Activated CD4-positive, alpha-beta T cell treated with anti-CD3 and anti-CD28 coated beads for 1 hour (primary cell): Measurements from ENCODE around the gene HSFX3.
"Not testable (repeated sequence)": the region's sequence is repeated elsewhere in the genome, so short reads cannot be mapped to it uniquely, and the experiment has no call there.

Experiments used
- DNase-seq: peaks from one replicate; pipeline ENCODE4 v3.0.0-alpha.2; 2020

Gene HSFX3

DNA sequence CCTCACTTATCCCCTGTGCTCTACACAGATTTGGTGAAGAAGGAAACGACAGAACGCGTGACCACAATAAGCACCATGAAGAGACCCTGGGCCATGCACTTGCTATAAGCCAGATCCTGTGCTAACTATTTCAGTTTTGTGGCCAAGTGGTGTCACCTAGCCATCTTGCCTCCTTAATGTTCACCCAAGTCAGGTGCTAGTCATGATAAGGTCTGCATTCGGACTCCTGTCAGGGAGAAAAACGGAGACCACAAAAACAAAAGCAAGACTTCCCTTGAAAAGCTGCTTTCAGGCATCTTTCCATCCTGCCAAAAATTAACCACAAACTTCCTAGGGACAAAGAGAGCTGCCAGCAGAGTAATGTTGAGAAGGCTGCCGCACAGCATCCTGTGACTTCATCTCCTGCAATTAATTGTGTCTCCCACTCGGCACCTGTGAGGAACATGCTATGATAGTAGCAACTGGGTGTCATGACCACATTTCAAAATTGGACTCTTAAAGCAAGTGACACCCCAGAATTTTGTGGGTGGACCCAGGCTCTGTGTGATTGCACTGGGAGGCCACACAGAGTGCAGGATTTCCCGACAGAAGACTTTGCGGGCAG is 35.8 kb downstream of the HSFX3 start:
- DNase-seq = no peak

- DNase-seq = no peak
Measured at GRCh38 chrX:149512225-149512885, 37.4 kb downstream of the HSFX3 start.

DNA sequence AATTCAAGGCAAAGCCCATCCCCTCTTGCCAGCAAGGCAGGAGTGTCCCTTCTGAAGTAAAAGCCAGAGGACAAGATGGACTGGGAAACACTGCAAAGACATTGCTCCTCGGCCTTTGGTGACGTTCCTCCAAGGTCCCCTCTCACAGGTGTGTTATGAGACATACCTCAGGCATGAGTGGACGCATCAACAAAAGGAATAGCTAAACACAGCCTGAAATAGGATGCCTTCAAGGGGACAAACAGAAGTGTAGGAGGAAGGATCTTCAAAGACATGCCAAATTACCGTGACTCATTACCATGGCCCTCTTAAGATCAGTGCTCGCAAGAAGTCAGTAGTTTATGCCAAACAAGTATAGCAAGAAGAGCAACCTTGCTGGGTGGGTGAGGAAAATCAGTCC is 38.6 kb downstream of the HSFX3 start:
- no peak for DNase-seq

- DNase-seq = no peak
Measured at GRCh38 chrX:149510386-149510785, 39.3 kb downstream of the HSFX3 start.

GRCh38 chrX:149508467-149508866 is 41.3 kb downstream of the HSFX3 start:
- DNase-seq = no peak

- no peak for DNase-seq
Measured at GRCh38 chrX:149506349-149506748, 43.4 kb downstream of the HSFX3 start.

- DNase-seq = no peak
Measured at GRCh38 chrX:149505671-149506070, 44.1 kb downstream of the HSFX3 start.

- DNase-seq = peak; percentile 76
Measured at GRCh38 chrX:149504915-149505651, 44.6 kb downstream of the HSFX3 start, which contains the start of gene IDS. Gene IDS (minus strand): TSS chrX:149505306. CDS start chrX:149505137, 169 bp downstream.

- peak; percentile 34 for DNase-seq
Measured at GRCh38 chrX:149504226-149504914, 45.4 kb downstream of the HSFX3 start.

DNA sequence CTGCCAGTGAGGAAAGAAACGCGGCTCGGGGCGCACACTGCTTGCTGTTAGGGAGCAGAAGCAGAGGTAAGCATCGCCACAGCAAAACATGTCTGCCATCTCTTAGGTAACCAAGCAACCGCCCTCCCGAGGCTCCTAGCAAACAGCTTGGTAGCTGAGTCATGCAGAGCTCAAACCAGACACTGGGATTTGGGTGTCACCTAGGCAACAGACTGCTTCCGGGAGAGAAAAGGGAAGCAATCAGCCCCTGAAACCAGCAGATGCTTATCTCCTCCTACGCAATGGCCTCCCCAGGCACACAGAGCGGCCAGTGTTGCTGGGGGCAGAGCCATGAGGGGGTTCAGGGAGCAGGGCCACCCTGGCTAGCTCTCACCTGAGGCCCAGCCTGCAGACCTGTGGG is 46.3 kb downstream of the HSFX3 start:
- DNase-seq = peak; percentile 48

- not testable (repeated sequence) for DNase-seq
Measured at GRCh38 chrX:149502923-149503322, 46.8 kb downstream of the HSFX3 start.

DNA sequence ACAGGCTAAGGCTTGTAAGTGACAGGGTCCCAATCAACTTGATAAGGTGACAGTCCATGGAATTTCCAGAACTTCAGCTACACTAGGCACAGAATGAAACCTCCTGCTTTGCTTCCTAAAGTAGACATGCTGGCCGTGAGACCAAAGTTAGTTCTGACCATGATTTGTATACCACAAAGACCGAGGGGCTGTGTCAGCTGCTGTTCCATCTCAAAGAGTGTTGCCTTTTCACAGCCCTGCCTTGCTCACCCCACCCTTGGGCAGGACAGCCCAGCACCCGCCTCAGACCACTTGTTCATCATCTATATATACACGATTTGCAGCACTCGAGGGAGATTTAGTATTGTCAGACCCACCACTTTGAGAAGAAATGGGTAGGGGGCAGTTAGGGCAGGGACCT is 50.0 kb downstream of the HSFX3 start:
- DNase-seq = no peak

DNA sequence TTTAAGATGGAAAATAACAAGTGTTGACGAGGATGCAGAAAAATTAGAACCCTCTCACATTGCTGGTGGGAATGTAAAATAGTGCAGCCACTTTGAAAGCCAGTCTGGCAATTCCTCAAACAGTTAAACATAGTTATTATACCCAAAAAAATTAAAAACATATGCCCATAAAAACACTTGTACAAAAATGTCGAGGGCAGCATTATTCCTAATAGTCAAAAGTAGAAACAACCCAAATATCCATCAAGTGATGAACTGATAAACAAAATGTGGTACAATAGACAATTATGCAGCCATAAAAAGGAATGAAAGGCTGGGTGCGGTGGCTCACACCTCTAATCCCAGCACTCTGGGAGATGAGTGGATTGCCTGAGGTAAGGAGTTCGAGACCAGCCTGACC is 51.0 kb downstream of the HSFX3 start:
- DNase-seq = no peak
